Activated T-helper 1 cell treated with anti-CD3 and anti-CD28 coated beads, Interleukin-12 subunit alpha, Interleukin-12 subunit beta, Interleukin-2, Interleukin-4 antibody, amounts not matched to agents 30 ng/mL and 10 ng/mL and 1 ng/mL, durations not matched to agents 14 hours and 24 hours and 36 hours (primary cell): Measurements from ENCODE around the gene KRTAP10-11. TPM values are rescaled to one million over a fixed set of nuclear protein-coding genes. Genes with fewer than 3 reads are reported as not detected.
"Not testable (repeated sequence)": the region's sequence is repeated elsewhere in the genome, so short reads cannot be mapped to it uniquely, and the experiment has no call there.

Experiments
- DNase-seq: peaks from one replicate; pipeline ENCODE4 v3.0.0; 2021; ENCODE audit warnings: low spot score
- H3K27ac Mint-ChIP-seq: one replicate; pipeline ENCODE4 v1.8.0; 2021; ENCODE audit warnings: mild to moderate bottlenecking, mixed read lengths
- H3K27me3 Mint-ChIP-seq: one replicate; pipeline ENCODE4 v1.8.0; 2022; ENCODE audit warnings: mild to moderate bottlenecking, moderate library complexity, mixed read lengths; ENCODE audit not compliant: insufficient read depth
- H3K36me3 Mint-ChIP-seq: one replicate; pipeline ENCODE4 v1.8.0; 2021; ENCODE audit warnings: low read depth, mixed read lengths
- H3K4me1 Mint-ChIP-seq: one replicate; pipeline ENCODE4 v1.8.0; 2021; ENCODE audit warnings: low read depth, mixed read lengths
- H3K4me3 Mint-ChIP-seq: one replicate; pipeline ENCODE4 v1.8.0; 2021; ENCODE audit warnings: mild to moderate bottlenecking, moderate library complexity, mixed read lengths
- H3K9me3 Mint-ChIP-seq: one replicate; pipeline ENCODE4 v1.8.0; 2021; ENCODE audit warnings: mixed read lengths
- intact Hi-C: fragments of 100-400 bp; cut with micrococcal nuclease; formaldehyde crosslinking; loops from one replicate; pipeline ENCODE4 v1.15.1; 2024
- total RNA-seq: library from RNA; stranded (reverse); gene quantifications from 2 replicates; pipeline ENCODE4 v1.2.3, GENCODE V29; 2022

The KRTAP10-11 gene
- total RNA-seq, 1 donor from 2014 or later, result not detected

DNA sequence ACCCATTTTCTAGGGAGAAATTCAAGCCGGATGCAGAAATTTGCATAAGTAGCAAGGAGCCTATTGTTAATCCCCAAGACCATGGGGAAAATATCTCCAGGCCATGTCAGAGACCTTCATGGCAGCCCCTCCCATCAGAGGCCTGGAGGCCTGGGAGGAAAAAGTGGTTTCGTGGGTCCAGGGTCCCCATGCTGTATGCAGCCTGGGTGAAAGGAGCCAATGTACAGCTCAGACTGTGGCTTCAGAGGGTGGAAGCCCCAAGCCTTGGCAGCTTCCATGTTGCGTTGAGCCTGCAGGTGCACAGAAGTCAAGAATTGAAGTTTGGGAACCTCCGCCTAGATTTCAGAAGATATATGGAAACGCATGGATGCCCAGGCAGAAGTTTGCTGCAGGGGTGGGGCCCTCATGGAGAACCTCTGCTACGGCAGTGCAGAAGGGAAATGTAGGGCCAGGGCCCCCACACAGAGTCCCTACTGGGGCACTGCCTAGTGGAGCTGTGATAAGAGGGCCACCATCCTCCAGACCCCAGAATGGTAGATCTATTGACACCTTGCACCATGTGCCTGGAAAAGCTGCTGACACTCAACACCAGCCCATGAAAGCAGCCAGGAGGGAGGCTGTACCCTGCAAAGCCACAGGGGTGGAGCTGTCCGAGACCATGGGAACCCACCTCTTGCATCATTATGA is 35.9 kb upstream of the KRTAP10-11 start:
- intact Hi-C loops, DNase-seq: not testable (repeated sequence)

DNA sequence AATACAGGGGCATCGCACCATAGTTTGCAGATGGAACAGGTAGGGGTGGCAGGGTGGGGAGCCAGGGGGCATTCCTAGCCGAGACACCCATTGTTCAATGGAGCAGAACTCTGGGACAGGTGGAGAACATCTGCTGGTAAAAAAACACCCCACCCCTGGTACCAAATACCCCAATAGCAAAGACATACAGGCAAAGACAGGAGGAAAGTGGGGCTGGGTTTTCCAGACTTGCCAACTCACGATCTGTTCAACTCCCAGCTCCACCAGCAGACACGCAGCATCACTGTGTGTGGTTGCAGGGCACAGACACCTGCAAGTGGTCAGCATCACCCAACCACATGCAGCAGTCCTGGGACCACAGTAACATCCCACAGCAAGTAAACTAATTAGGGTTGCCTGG is 34.7 kb upstream of the KRTAP10-11 start:
- Mint-ChIP-seq H3K4me3 (no peak overlapping the region), H3K36me3 (peaks cover 5% of the 10 kb centered on the region), H3K4me1 (peaks cover 8% of the 10 kb centered on the region), H3K27me3 (peaks cover 10% of the 10 kb centered on the region), H3K9me3 (peaks cover 41% of the 10 kb centered on the region), H3K27ac (no peak overlapping the region)
- no peak for DNase-seq
- intact Hi-C loops, result no loop called here

More for the DNA sequence above, 35.9 kb upstream of the KRTAP10-11 start:
- H3K4me3 Mint-ChIP-seq, H3K36me3 Mint-ChIP-seq, H3K27ac Mint-ChIP-seq, H3K4me1 Mint-ChIP-seq: not testable (repeated sequence)
- H3K9me3 Mint-ChIP-seq, result peaks cover 41% of the 10 kb centered on the region
- peaks cover 10% of the 10 kb centered on the region for H3K27me3 Mint-ChIP-seq

DNA sequence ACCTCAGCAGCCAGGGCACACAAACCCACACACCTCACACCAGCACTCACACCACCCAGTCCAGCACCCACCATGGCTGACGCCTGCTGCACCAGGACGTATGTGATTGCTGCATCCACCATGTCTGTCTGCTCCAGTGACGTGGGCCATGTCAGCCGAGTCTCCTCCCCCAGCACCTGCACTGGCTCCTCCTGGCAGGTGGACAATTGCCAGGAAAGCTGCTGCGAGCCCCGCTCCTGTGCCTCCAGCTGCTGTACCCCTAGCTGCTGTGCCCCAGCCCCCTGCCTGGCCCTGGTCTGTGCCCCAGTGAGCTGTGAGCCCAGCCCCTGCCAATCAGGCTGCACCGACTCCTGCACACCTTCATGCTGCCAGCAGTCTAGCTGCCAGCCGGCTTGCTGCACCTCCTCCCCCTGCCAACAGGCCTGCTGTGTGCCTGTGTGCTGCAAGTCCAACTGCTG is 34.2 kb upstream of the KRTAP10-11 start, which contains the start of gene KRTAP10-8:
KRTAP10-8 (plus strand) TSS at position 51 of the 458 bp plus-strand sequence; CDS start at position 73, 22 bp downstream.
- peaks cover 6% of the 10 kb centered on the region for H3K27me3 Mint-ChIP-seq

DNA sequence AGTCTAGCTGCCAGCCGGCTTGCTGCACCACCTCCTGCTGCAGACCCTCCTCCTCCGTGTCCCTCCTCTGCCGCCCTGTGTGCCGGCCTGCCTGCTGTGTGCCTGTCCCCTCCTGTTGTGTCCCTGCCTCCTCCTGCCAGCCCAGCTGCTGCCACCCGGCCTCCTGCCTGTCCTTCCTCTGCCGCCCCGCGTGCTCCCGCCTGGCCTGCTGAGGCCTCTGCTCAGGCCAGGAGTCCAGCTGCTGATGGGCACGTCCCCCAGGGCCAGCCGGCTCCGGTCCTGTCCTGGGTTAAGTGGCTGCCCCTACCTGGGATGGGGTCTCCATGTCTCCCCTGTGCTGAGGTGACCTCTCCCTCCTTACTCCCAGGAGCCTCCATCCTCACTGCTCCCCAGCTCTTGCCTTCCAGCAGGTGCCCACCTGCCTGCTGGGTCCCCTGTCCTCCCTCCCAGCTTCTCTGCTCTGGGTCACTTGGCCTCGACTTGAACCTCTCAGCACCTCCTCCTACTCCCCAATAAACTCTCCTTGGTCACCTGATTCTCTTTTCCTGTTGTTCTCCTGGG is 33.5 kb upstream of the KRTAP10-11 start:
- no peak overlapping the region for H3K27ac Mint-ChIP-seq
- peaks cover 6% of the 10 kb centered on the region for H3K27me3 Mint-ChIP-seq
- peaks cover 37% of the 10 kb centered on the region for H3K9me3 Mint-ChIP-seq
- H3K36me3 Mint-ChIP-seq, result peaks cover 5% of the 10 kb centered on the region
- intact Hi-C loops, result no loop called here
- peaks cover 8% of the 10 kb centered on the region for H3K4me1 Mint-ChIP-seq
- DNase-seq, result no peak
- H3K4me3 Mint-ChIP-seq, result no peak overlapping the region

More for the DNA sequence above, 34.2 kb upstream of the KRTAP10-11 start, which contains the start of gene KRTAP10-8:
- peaks cover 41% of the 10 kb centered on the region for H3K9me3 Mint-ChIP-seq
- no peak for DNase-seq
- intact Hi-C loops, result no loop called here
- H3K4me3 Mint-ChIP-seq, result no peak within 1 kb of the TSS
- H3K36me3 Mint-ChIP-seq, result peaks cover 5% of the 10 kb centered on the region
- H3K4me1 Mint-ChIP-seq, result peaks cover 8% of the 10 kb centered on the region
- H3K27ac Mint-ChIP-seq, result no peak within 1 kb of the TSS

DNA sequence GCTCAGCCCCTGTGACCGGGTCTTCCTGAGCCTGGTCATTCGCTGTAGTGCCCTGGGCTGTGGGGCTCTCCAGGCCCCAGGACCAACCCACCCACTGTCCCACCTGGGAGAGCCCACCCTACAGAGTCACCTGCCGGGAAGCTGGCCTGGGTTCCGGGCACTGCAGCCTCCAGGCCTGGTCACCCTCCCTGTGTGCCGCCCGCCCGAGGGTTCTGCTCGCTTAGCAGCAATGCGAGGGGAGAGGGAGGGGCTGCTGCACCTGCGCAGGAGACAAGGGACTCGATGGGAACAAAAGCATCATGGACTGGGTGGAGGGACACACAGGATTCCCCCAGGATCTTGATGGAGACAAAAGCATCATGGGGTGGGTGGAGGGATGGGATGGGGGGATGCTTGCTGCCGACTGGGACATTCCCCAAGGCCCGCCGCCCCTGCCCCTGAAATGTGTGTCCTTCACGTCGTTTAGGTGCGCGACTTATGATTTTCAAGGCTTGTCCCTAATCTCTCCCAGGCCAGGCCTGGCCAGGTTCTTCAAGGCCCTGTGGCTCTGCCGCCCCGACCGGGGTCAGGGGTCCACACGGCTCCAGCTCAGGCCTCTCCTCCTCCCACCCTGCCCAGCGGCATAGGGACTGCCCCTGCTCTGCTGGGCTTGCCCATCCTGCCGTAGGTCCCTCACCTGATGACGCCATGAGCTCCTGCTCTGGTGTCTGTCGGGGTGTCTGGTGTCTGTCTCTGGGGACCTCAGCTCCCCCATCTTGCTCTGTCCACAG is 32.6 kb upstream of the KRTAP10-11 start:
- H3K4me1 Mint-ChIP-seq, result peaks cover 15% of the 10 kb centered on the region

DNA sequence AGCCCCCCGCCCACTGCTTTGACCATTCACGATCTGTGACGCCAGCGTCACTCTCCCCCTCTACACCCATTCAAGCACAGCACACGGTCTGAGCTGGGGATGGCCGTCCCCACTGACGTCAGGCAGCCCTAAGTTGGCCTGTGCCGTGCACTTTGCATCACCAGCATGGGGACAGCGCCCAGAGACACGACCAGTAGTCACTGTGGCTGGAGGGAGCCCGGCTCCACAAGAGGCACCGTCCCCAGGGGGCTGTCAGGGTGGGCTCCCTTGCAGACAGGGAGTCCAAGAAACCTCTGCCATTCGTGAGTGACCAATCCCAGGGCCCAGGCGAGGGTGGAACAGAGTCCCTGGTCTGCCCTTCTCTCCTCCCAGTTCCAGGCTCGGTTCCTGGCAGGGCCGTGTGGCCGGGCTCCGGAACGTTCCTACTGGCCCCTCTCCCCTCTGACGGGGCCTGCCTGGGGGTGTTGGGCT is 32.0 kb upstream of the KRTAP10-11 start:
- Mint-ChIP-seq H3K36me3 (peaks cover 15% of the 10 kb centered on the region), H3K27me3 (peaks cover 3% of the 10 kb centered on the region), H3K4me1 (peaks cover 21% of the 10 kb centered on the region), H3K9me3 (peaks cover 46% of the 10 kb centered on the region), H3K27ac (no peak overlapping the region), H3K4me3 (no peak overlapping the region)
- DNase-seq, result no peak
- intact Hi-C loops, result no loop called here

More for the DNA sequence above, 32.6 kb upstream of the KRTAP10-11 start:
- intact Hi-C loops, result no loop called here
- H3K27me3 Mint-ChIP-seq, result peaks cover 3% of the 10 kb centered on the region
- H3K27ac Mint-ChIP-seq, result no peak overlapping the region
- peaks cover 45% of the 10 kb centered on the region for H3K9me3 Mint-ChIP-seq
- H3K4me3 Mint-ChIP-seq, result no peak overlapping the region
- DNase-seq, result no peak
- peaks cover 9% of the 10 kb centered on the region for H3K36me3 Mint-ChIP-seq

DNA sequence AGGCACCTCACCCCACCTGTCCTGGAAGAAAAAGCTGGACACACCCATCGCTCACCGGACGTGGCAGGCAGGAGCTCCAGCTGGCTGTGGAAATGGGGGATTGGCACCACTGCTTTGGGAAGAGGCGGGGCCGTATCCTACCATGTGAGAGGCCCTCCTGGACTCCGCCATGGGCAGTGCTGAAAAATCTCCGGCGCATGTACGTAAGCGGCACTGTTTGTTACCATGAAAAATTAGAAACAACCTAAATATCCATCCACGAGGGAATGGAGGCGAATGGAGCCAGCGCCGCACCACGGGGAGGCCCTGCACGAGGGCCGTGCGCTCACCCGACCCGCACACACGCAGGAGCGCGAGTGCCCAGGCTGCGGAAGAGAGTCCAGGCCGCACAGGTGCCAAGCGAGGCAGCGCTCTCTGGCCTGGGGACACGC is 31.2 kb upstream of the KRTAP10-11 start:
- no peak for DNase-seq
- intact Hi-C loops, result loop anchor here (5.0 kb wide), 1 partner anchor 42 kb away; the partner anchor contains the start of gene KRTAP12-3
- peaks cover 46% of the 10 kb centered on the region for H3K9me3 Mint-ChIP-seq
- peaks cover 27% of the 10 kb centered on the region for H3K4me1 Mint-ChIP-seq
- peaks cover 20% of the 10 kb centered on the region for H3K36me3 Mint-ChIP-seq
- H3K27me3 Mint-ChIP-seq, result no peaks in the 10 kb centered on the region
- H3K27ac Mint-ChIP-seq, result no peak overlapping the region
- no peak overlapping the region for H3K4me3 Mint-ChIP-seq

DNA sequence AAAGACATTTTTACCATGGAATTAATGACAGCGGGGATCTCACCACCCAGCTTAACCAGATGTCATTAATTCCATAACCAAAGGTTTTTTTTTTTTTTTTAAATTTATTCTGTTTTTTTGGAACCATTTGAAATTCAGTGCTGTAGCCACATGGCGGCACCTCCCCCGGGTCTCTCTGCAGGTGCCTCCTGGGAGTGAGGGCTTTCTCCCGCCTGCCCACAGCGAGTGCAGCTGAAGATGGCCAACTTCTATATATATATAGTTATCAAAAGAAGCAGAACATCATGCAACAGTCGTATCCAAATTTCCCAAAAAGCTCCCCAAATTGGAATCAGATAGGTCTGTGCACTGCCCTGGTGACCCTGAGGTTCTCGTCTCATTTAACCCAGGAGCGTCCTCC is 30.7 kb upstream of the KRTAP10-11 start:
- DNase-seq, result no peak
- intact Hi-C loops, result loop anchor here (5.0 kb wide), 1 partner anchor 42 kb away; the partner anchor contains the start of gene KRTAP12-3

DNA sequence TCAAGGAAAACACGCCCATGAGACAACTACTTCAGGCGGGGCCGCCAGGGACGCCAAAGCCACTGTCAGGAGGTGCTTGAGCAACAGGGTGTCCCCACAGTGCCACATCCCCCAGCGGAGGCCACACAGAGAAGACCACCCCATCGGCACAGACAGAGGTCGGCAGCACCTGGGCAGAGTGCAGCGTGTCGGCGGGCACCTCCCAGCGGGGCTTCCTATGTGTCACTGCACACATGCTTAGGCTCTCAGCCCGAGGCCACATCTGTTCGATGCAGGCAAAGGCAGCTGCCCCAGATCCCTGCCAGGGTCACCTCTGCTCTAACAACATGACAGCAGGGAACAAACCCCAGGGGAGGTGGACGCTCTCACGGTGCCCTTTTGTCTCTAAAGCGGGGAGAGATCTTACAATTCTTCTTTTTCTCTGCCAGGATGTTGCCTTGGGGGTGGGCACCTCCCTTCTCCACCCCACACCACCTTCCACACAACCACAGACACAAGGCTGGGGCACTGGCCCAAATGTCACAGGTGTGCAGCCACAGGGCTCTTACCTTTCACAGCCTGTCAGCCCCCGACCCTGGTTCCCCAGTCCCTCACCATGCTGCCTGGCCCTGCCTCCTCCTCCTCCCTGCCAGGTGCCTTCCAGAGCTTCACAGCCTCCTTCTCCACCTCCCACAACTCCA is 30.2 kb upstream of the KRTAP10-11 start:
- no peaks in the 10 kb centered on the region for H3K27me3 Mint-ChIP-seq
- no peak overlapping the region for H3K4me3 Mint-ChIP-seq
- H3K9me3 Mint-ChIP-seq, result peaks cover 44% of the 10 kb centered on the region
- no peak for DNase-seq
- peaks cover 27% of the 10 kb centered on the region for H3K4me1 Mint-ChIP-seq
- intact Hi-C loops, result loop anchor here (5.0 kb wide), 1 partner anchor 41 kb away; the partner anchor contains the start of gene KRTAP12-3
- H3K36me3 Mint-ChIP-seq, result peaks cover 26% of the 10 kb centered on the region
- no peak overlapping the region for H3K27ac Mint-ChIP-seq

More for the DNA sequence above, 30.7 kb upstream of the KRTAP10-11 start:
- Mint-ChIP-seq H3K4me1 (peaks cover 27% of the 10 kb centered on the region), H3K27me3 (no peaks in the 10 kb centered on the region), H3K4me3 (no peak overlapping the region), H3K9me3 (peaks cover 44% of the 10 kb centered on the region), H3K36me3 (peaks cover 22% of the 10 kb centered on the region), H3K27ac (no peak overlapping the region)

DNA sequence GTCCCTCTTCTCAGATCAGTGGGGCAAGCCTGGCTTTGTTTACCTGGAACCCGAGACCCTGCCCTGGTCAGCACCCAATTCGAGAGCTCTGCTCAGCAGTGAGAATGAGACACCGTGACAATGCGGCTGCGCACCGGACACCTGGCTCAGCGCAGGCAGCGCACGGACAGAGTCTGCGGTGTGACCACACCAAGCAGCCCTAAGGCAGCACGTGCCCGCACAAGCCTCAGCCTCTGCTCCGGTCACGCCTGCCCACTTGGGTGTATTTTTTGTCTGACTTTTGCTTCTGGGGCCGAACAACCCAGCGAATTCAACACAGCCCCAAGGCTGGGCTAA is 29.7 kb upstream of the KRTAP10-11 start:
- no peak overlapping the region for H3K4me3 Mint-ChIP-seq
- H3K27me3 Mint-ChIP-seq, result no peaks in the 10 kb centered on the region

DNA sequence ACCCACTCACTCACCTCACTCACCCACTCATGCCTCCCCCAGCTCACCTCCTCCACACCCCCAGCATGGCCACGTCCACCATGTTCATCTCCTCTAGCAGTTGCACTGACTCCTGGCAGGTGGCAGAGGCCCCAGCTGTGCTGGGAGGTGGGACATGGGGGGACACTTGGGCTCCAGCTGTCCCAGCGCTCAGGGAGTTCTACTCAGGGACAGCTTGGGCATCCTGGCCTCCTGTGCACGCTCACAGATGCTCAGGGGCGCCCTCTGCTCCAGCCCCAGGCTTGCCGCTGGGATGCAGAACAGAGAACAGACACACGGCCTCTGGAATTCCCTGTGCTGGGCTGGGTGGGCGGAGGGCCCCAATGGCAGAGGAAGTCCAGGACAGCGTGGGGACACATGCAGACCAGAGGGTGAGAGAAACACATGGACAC is 29.1 kb upstream of the KRTAP10-11 start:
- no peak overlapping the region for H3K27ac Mint-ChIP-seq

More for the DNA sequence above, 29.7 kb upstream of the KRTAP10-11 start:
- Mint-ChIP-seq H3K27ac (no peak overlapping the region), H3K4me1 (peaks cover 27% of the 10 kb centered on the region), H3K36me3 (peaks cover 26% of the 10 kb centered on the region), H3K9me3 (peaks cover 39% of the 10 kb centered on the region)
- intact Hi-C loops, result loop anchor here (5.0 kb wide), 1 partner anchor 41 kb away; the partner anchor contains the start of gene KRTAP12-3
- no peak for DNase-seq

DNA sequence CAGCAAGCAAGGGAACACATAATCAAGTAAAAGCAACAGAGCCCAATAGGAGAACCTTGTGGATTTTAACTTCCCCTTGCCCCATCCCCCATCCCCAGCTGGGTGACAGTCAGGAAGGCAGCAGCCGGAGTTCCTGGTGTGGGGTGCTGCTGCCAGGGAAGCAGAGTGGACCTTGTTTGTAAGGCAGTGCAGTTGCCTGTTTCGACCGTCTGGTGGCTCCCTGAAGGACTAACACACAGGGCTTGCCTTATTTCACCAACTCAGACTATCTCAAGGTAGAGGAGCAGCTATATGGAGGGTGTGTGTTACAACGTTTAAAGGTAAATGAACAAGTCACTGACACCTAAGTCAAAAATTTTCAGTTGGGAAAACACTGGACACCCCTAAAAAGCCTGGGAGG is 27.7 kb upstream of the KRTAP10-11 start:
- H3K4me3 Mint-ChIP-seq, result peak overlapping the region; percentile 50
- peaks cover 52% of the 10 kb centered on the region for H3K9me3 Mint-ChIP-seq
- peak overlapping the region; percentile 86 for H3K27ac Mint-ChIP-seq
- H3K4me1 Mint-ChIP-seq, result peaks cover 27% of the 10 kb centered on the region
- intact Hi-C loops, result loop anchor here (5.0 kb wide), 1 partner anchor 39 kb away; the partner anchor contains the start of gene KRTAP12-3
- H3K27me3 Mint-ChIP-seq, result no peaks in the 10 kb centered on the region
- peaks cover 30% of the 10 kb centered on the region for H3K36me3 Mint-ChIP-seq
- DNase-seq, result no peak

More for the DNA sequence above, 29.1 kb upstream of the KRTAP10-11 start:
- no peak for DNase-seq
- Mint-ChIP-seq H3K27me3 (no peaks in the 10 kb centered on the region), H3K9me3 (peaks cover 42% of the 10 kb centered on the region), H3K36me3 (peaks cover 26% of the 10 kb centered on the region), H3K4me1 (peaks cover 27% of the 10 kb centered on the region), H3K4me3 (no peak overlapping the region)
- intact Hi-C loops, result loop anchor here (5.0 kb wide), 1 partner anchor 40 kb away; the partner anchor contains the start of gene KRTAP12-3
